Measurements from ENCODE around the gene FBXO17.
"Not testable (repeated sequence)": the region's sequence is repeated elsewhere in the genome, so short reads cannot be mapped to it uniquely, and the experiment has no call there.

FBXO17 gene

DNA sequence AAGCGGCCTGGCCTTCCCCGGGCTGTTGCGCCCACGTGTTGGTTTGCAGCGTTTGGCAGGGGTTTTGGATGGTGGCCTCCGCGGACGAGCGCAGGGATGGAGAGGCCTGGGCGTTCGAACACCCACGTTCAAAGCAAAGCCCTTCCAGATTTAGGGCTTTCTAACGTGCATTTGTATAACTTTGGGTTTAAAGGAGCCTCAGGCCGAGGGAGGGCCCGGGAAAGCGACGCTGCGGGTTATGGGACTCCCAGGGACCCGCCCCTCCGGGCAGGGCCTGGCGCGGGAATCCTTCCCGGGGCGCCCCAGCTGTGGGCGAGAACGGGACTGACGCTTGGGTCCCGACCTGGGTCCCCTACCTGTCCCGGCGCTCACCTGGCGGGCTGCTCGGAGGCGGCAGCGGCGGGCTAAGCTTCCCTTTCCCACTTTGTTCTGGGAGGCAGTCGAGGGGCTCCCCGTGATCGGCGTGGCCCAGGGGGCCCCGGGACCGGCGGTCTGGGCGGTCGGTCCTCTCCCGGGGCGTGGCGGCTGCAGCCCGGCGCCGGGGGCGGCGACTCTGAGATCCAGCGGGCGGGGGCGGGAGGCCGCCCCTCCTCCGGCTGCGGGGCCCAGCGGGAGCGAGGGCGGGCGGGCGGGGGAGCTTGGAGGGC is at the start of gene FBXO17:
TSS of gene FBXO17 (minus strand) at position 529 of the 647 bp plus-strand sequence. CDS start 25,423 bp downstream, outside the sequence.
- DNase-seq (ENCODE audit: low read depth in 2 of 2) = peak; percentile 17 to 28

DNA sequence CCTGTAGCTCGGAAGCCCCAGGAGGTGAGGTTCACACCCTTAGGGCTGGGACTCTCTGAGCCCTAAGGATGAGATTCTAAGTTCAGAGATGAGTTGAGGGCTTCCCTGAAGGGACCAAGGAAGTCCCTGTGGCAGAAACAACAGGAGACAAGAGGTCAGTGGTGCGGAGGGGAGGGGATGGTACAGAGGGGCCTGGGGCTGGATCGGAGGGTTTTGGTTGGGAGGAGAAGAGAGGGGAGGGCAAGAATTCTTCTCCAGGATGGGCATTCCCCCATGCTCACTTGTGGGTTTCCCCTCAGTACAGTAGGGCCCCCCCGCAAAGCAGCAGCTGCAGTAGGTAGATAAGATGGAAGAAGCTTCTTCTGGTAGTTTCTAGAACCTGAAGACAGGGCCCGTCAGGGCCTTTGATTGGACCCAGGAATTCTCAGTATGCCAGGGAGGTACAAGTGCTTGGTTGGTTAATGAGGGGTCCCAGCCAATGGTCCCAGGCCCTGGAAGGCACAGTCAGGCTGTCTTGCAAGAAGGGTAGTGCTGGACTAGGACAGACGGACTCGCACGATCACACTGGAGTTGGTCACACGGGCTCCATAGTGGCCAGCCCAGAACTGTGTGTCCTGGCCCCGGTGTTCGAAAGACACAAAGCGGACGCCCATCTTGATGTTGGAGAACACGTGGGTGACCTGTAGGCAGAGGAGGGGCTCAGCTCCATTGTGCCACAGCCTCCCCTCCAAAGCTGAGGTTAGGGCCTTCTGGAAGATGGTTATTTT is 49.5 kb upstream of the FBXO17 start:
- DNase-seq (ENCODE audit: low read depth in 2 of 2) = no peak

DNA sequence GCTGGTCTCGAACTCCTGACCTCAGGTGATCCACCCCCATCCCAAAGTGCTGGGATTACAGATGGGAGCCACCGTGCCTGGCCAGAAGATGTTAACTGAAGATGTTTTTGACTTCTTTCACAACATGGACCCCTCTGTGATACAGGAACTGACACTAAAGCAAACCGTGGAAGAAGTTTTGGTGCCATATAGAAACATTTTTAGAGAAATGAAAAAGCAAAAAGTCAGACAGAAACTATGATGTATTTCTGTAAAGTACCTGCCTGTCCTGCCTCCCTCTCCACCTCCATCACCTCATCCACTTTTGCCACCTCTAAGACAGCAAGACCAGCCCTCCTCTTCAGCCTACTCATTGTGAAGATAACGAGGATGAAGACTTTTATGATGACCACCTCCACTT is 45.5 kb upstream of the FBXO17 start:
- no peak for DNase-seq (ENCODE audit: low read depth in 2 of 2)

- no peak for DNase-seq (ENCODE audit: low read depth in 2 of 2)
Measured at GRCh38 chr19:39017646-39018045, 42.1 kb upstream of the FBXO17 start.

DNA sequence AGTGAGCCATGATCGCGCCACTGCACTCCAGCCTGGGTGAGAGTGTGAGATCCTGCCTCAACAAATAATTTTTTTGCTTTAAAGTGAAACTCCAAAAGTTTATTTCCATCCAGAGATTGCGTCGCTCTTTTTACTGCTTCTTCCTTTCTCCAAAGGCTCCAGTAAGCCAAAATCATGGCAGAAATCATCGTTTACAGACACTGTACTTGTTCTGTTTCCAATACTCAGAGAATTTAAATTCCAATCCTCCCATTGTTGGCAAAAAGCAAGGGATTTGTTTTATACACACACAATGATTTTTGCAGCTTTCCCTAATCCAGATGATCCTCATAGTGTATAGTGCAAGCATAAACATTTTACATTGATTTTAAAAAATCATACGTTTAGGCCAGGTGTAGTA is 41.5 kb upstream of the FBXO17 start:
- DNase-seq (ENCODE audit: low read depth in 2 of 2) = no peak

- DNase-seq (ENCODE audit: low read depth in 2 of 2) = no peak
Measured at GRCh38 chr19:39014037-39014436, 38.5 kb upstream of the FBXO17 start.

DNA sequence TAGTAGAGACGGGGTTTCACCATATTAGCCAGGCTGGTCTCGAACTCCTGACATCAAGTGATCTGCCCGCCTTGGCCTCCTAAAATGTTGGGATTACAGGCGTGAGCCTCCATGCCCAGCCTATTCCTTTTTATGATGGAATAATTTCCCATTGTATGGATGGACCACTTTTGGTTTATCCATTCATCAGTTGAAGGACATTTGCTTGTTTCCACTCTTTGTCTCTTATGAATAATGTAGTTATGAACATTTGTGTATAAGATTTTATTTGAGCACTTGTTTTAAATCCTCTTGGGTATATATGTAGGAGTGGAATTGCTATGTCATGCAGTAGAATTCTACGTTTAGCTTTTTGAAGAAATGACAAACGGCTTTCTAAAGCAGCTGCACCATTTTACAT is 33.5 kb upstream of the FBXO17 start:
- DNase-seq (ENCODE audit: low read depth in 2 of 2) = no peak

- DNase-seq (ENCODE audit: low read depth in 2 of 2) = no peak
Measured at GRCh38 chr19:39008137-39008536, 32.6 kb upstream of the FBXO17 start.

DNA sequence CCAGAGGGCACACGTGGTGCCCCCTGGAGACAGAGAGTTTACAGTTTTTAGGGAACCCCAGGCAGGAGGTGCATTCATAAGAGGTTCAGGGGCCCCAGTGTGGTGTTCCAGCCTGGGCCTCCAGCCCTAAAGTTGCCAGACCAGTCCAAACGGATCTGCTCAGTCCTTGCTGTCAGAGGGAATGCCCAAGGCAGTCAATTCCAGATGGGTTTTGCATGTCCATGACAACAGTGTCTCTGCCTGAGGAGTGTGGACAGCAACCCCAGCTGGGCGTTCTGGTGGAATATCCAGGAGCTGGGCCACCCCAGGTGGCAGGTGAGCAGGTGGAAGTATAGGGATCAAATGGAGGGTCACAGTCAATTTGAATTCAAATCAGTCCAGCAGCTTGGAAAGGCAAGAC is 31.6 kb upstream of the FBXO17 start:
- no peak for DNase-seq (ENCODE audit: low read depth in 2 of 2)

GRCh38 chr19:39004403-39004802 is 28.9 kb upstream of the FBXO17 start:
- no peak for DNase-seq (ENCODE audit: low read depth in 2 of 2)

GRCh38 chr19:39003796-39004195 is 28.3 kb upstream of the FBXO17 start:
- no peak for DNase-seq (ENCODE audit: low read depth in 2 of 2)

GRCh38 chr19:39003188-39003587 is 27.6 kb upstream of the FBXO17 start:
- DNase-seq (ENCODE audit: low read depth in 2 of 2) = no peak

DNA sequence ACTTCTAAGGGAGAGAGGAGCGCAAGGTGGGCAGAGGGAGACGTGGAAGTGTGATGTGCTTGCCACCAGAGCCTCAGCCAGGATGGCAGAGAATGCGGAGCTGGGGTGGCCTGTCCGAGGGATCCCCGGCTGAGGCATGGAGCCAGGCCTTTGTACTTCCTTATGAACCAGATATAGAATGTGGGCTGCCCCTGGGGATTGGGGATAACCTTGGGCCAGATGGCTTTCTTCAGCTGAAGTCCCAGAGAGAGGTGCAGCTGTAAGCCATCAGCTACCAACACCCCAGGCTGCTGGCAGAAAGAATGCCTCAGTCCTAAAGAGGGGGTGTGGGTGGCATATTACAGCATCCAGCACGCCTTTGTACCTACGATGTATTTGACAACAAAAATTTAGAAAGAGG is 25.5 kb upstream of the FBXO17 start:
- no peak for DNase-seq (ENCODE audit: low read depth in 2 of 2)

GRCh38 chr19:38997576-38997975 is 22.0 kb upstream of the FBXO17 start:
- not testable (repeated sequence) for DNase-seq (ENCODE audit: low read depth in 2 of 2)

DNA sequence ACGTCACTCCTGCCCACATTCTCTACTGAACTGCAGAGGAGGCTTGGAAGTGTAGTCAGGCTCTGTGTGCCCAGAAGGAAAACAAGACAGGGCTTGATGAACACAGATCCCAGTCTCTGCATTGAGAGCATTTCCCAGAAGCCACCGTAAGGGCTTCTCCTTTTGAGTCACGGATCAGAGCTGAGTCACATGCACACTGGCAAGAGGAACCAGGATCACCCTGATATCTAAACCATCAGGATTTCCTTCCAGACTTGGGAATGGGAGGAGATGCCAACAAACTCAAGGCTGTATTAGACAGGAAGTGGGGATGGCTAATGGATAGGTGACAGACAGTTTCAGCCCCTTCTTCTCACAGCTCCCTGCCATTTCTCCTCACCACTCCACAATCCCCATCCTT is 17.7 kb upstream of the FBXO17 start:
- no peak for DNase-seq (ENCODE audit: low read depth in 2 of 2)

- DNase-seq (ENCODE audit: low read depth in 2 of 2) = no peak
Measured at GRCh38 chr19:38990949-38991697, 15.6 kb upstream of the FBXO17 start.

DNA sequence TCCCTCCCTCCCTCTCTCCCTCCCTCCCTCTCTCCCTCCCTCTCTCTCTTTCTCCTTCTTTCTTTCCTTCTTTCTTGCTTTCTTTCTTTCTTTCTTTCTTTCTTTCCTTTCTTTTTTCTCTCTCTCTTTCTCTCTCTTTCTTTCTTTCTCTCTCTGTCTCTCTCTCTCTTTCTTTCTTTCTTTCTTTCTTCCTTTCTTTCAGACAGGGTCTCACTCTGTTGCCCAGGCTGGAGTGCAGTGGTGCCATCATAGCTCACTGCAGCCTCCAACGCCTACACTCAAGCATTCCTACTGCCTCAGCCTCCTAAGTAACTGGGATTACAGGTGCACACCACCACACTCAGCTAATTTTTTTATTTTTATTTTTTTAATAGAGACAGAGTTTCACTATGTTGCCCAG is 14.1 kb upstream of the FBXO17 start:
- DNase-seq (ENCODE audit: low read depth in 2 of 2) = not testable (repeated sequence)

- DNase-seq (ENCODE audit: low read depth in 2 of 2) = no peak
Measured at GRCh38 chr19:38989066-38989605, 13.6 kb upstream of the FBXO17 start.

GRCh38 chr19:38988627-38989026 is 13.1 kb upstream of the FBXO17 start:
- DNase-seq (ENCODE audit: low read depth in 2 of 2) = not testable (repeated sequence)

DNA sequence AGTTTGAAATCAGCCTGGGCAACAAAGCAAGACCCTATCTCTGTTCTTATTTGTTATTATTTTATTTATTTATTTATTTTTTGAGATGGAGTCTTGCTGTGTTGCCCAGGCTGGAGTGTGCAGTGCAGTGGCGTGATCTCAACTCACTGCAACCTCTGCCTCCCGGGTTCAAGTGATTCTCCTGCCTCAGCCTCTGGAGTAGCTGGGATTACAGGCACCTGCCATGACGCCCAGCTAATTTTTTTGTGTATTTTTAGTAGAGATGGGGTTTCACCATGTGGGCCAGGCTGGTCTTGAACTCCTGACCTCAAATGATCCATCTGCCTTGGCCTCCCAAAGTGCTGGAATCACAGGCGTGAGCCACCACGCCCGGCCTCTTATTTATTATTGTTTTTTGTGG is 12.2 kb upstream of the FBXO17 start:
- not testable (repeated sequence) for DNase-seq (ENCODE audit: low read depth in 2 of 2)

GRCh38 chr19:38985262-38985661 is 9.7 kb upstream of the FBXO17 start:
- DNase-seq (ENCODE audit: low read depth in 2 of 2) = no peak

DNA sequence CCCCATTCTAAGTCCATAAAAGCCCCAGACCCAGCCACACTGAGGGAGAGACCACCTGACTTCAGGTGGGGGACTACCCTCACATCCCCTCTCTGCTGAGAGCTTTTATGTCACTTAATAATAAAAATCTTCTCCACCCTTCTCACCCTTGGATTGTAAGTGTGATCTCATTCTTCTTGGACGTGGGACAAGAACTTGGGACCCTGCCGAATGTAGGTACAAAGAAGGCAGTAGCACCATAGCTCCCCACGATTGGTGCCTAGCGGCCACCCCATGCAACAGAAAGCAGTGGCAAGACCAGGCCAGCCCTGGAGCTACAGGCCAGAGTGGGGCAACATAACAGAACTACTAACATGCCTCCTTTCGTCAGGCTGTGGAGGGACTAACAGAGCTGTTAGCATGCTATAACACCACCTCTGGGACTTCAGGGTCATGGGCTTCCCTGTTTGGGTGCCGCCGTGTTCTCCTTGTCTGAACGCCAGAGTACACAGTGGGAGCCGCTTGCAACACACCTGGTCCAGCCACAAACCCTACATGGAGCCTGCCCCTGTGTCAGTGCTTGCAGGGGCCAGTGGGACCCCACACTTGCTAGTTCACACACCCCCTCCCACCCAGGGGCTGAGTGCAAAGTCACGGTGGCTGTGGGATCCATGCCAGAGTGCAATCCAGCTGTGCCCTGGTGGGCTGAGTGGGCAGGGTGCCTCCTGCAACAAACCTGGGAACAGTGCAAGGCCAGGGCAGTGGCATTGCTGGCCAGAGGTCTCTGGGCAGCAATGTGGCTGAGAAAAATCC is 5.2 kb upstream of the FBXO17 start:
- DNase-seq (ENCODE audit: low read depth in 2 of 2) = no peak
